GM18519 (cell line): Measurements from ENCODE around the gene CD248.

Experiments
- ATAC-seq: cut with Tn5 transposase; IDR thresholded peaks from one replicate; pipeline ENCODE4 v1.9.1; 2021; ENCODE audit warnings: mild to moderate bottlenecking, moderate library complexity; ENCODE audit not compliant: unreplicated experiment, low FRiP score

CD248 gene

DNA sequence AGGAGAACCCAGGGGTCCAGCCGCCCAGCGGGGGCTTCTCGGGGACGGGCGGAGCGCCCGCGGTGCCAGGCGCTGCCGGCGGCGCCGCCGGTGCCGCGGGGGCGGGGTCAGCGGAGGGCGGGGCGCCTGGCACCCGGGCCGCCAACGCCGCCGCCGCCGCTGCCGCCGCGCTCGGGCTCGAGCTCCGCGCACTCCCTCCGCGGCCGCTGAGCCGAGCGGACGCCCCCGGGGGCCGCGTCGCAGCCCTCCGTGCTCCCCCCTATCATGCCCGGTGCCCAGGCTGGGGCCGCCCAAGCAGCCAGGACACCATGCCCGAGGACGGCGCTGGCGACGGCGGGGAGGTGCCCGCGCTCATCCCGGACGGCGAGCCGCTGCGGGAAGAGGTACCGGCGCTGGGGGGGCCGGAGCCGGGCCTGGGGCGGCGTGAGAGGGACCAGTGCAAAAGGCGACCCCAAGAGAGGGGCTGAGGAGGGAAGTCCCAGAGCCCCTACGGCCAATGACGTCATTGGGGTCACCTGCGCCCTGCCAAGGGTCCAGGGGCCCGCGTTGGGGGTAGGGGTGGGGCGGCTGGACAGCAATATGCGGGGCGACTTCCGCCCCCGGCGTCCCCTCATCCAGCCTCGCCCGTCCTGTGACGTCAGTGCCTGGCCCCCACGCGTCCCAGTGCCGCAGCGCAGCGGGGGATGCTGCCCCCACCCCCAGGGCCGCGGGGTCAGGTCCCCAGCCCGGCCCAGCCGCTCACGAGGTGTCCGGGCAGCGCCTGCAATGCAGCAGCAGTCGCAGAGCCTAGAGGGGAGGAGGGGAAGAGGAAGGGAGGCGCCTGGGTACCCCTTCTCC lies 24.9 kb downstream of the CD248 start, which contains the start of gene TMEM151A:
Gene TMEM151A, plus strand, starts transcription at position 189 of the 837 bp plus-strand sequence. Its CDS starts 120 bp downstream, at position 309.
- no peak for ATAC-seq

DNA sequence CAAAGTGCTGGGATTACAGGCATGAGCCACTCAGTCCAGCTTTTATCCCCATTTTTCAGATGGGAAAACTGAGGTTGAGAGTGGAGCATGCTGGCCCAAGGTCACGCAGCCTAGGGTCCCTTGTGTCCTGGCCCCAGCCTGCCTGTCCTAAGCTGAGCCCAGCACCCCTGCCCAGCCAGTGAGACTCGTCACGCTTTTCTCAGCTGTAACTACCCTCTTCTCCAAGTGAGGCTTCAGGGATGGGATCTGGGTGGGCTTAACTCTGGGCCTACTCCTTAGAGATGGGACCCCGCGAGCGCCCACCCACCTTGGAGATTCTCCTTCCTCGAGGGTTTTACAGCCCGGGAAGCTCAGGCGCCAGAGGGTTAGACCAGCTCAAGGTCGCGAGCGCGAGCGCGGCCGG lies 25.5 kb downstream of the CD248 start:
- no peak for ATAC-seq

DNA sequence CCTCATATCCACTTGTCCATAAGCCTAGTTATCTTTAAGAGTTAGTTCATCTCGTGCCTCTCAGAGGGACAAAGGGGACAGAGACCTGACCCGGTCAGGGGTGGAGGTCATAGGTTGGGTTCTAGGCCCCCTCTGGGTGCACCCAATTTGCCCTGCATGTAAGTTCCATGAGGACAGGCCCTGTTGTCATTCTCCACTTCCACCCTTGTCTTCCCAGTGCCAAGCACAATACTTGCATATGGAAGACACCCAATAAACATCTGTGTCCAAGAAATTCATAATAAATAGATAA lies 26.6 kb downstream of the CD248 start:
- no peak for ATAC-seq

DNA sequence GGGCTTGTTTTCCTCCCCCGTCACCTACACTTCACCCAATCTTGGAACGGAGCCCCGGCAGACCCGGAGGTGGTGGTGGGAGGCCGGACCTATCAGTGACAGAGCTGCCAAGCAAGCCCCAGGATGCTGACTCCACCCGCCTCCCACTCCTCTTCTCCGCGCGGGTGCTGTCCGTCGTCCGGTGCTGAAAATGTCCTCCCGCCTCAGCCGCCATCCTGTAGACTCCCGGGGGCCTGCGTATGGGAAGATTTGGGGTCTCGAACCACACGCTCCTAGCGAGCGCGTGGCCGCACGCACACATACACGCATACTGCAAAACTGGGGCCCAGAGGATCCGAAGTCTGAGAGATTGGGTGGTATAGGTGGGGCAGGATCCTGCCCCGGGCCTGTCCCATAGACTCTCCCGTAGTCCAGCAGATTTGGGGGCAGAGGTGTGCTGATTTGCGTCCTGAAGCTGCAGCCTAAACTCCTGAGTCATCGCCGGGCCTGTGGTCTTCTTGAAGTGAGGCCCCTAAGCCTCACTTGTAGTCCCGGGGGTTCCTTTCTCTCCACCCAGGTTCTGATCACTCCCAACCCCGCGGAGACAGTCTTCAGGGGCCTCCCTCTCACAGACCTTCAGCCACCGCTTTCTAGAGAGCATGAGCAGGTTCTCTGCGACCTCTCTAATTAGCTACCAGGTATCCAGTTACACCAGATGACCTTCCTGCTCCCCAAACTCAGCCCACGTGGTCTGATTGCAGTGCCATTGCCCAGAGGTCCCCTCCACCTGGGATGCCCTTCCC lies 27.1 kb downstream of the CD248 start:
- ATAC-seq, result peak; percentile 11

DNA sequence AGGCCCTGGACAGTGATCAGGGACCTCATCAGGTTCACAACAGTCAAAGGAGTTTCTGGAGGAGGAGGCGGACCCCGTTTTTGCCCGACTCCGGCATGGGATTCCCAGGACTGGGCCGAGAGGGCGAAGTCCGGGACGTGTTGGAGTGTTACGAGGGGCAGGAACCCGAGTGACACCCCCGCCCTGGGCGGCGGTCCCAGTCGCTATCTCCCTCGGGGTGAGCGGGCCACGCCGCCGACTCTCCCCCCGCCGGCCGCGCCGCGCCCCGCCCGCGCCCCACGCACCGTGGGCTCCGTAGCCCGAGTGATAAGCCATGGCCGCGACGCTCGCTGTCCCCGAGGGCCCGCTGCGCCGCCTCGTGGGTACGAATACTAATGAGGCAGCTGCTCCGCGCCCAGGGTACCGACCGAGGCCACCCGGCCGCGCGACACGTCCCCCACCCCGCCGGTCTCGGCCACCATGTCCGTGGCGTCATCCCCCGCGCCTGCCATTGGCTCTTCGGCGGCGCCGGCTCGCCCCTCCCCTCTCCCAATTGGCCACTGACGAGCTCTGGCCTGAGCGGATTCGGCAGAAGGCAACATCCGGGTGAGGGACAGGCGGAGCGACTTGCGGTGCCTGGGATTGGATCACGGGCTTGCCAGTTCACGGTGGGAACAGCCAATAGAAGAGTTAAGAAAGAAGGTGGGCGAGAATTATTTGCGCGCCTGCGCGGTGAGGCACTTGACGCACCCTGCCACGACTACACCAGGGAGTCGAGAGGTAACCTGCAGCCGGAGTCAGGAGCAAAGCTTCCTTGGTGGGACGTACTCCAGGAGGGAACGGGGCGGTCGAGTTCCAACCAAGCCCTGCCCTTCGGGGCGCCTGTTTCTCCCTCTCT lies 27.9 kb downstream of the CD248 start, which contains the start of gene YIF1A:
Gene YIF1A, minus strand, starts transcription at position 473 of the 877 bp plus-strand sequence. Its CDS starts 158 bp downstream, at position 315.
- ATAC-seq, result peak; percentile 73

DNA sequence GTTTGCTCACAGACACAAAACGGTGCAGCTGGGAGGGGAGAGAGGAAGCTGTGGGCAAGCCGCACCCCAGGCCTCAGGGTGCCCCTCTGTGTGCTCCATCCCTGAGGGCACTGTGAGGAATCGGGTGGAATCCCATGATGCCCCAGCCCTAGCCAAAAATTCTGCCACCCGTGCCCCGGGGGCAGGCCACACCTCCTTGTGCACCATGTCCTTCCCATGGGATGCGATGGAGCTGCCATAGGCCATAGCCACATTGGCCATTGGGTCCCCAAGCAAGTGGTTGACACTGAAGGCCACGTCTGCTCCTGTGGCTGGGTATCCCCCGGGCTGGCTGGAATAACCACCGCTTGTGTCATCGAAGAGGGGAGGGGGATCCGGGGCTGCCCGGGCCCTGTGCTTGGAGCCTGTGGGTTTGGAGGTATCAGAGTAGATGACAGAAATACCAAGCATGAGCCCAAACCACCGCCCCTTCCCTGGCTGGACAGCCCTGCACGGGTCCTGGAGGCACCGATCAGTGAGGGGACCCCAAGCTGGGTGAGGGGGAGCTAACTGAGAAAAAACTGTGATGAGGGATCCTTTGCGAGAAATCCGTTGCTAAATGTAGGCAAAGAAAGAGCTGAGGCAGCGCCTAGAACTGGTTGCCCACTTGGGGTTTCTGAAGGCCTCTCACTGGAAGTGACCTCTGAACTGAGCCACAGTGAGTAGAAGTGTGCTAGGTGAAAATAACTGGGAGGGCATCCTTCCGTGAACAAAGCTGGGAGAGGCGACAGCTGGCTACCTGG lies 28.8 kb downstream of the CD248 start:
- ATAC-seq, result no peak

DNA sequence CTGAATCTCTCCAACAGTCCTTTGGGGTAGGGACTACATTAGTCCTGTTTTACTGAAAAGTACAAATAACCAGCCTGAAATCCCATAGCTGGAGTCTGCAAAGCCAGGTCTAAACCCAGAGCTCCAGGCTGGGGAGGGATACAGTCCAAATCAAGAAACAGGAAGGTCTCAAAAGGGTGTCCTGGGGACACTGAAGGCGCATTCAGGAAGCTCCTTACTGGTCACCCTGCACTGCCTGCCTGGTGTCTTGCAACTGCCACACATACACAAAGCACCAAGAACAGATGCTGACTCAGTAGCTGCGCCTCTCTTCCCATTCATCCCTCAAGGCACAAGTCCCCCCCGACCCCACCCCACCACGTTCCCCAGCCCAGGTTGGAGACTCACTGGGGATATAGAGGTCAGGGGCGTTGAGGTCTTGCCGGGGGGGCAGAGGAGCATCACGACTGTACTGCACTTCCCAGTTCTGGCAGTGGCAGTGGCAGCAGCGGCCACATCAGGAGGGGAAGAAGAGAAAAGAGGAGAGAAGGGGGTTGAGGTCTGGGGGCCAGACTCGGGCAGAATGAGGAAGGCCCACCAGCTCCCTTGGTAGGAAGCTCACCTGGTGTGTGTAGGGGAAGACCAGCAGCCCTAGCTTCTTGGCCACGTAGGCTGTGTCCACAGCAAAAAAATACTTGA lies 29.5 kb downstream of the CD248 start:
- no peak for ATAC-seq

DNA sequence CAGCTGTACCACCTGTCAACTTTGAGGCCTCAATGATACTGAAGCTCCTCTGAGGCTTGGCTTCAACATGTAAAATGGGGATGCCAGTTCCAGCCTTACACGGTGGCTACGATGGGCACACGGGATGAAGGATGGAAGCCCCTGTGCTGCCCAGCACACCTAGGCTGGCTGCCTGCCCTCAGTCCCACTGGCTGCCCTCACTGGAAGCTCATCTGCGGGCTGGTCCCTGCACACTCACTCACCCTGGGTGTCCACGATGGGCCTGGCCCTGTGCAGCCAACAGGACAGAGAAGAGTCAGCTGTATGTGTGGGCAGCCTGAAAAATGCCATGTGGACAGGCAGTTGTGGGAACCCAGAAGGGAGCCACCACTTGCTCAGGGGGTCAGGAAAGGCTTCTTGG lies 30.1 kb downstream of the CD248 start:
- ATAC-seq, result no peak

DNA sequence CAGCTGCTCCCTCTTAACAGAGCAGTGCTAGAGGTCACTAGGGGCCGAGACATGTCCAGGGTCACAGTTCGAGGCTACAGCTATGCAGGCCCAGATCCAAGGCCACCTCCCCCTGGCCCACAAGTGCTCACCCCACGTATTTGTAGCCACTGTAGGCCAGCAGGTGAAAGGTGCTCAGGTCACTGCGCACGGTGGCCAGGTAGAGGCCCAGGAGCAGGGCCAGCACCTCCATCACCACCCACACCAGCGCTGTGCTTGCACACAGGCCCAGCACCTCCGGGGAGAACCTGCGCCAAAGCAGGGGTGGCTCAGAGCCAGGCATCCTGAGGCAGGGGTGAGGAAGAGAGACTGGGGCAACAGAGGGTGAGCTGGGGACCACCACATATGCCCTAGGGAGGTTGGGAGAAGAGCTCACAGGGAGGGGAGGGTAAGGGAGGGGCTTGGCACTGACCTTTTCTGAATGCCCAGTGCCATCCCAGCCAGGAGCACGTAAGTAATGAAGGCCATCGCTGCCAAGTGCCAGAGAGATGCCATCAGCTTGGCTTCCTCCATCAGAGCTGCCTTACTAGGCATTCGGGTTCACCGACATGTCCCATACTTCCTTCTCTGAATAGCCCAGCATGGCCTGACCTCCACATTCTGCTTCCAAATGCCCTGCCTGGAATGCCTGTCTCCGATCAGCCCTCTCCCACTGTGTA lies 31.4 kb downstream of the CD248 start:
- ATAC-seq, result no peak

DNA sequence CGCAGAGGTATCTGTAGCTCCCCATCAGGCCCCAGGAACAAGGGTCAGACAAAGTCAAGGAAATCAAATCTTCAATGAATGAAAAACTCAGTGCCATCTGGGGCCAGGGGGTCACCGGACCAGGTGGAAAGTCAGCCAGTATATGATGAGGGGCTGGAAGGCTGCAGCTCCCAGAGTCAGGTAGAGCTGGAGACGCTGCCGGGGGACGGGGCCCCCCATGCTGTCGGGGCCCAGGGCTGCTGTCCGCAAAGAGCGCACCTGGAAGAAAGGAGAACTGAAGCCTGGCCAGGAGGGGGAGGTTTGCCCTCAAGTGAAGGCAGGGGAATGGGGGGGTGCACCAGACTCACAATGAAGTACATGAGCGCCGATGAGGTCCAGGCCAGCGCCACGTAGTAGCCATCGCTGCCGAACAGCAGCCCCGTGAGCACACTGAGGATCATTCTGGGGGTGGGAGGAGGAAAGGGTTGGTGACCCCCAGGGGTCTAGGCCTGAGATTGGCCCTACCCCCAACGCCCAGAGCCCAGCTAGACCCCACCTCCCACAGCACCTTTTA lies 32.2 kb downstream of the CD248 start:
- ATAC-seq, result no peak

DNA sequence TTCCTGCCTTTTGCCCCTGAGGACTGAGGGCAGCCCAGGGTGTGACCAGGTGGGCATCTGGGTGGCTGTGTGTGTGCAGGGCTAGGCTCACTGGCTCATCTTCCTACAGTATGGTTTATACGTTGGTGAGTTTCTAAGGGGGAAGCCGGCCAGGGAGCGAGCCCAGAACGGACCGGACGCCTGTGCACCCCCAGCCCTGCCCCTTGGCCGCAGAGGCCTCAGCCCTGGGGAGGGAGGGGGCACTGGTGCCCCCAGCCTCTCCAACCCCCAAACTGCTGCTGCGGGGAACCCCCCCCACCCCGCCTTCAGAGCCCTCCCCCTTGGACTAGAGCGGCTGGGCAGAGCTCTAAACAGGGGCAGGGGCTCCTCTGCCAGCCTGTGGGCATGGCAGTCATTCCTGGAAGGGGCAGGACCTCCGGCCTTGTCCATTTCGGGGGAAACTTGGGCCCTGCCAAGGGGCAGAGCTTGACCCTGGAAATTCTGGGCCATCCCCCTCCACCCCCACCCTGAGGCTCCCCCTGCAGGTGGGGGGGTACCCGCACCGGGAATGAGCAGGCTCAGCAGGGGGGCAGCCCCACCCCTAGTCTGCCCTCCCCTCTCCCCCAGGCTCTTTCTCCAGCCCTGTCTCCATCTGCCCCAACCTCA lies 33.3 kb downstream of the CD248 start:
- ATAC-seq, result no peak

DNA sequence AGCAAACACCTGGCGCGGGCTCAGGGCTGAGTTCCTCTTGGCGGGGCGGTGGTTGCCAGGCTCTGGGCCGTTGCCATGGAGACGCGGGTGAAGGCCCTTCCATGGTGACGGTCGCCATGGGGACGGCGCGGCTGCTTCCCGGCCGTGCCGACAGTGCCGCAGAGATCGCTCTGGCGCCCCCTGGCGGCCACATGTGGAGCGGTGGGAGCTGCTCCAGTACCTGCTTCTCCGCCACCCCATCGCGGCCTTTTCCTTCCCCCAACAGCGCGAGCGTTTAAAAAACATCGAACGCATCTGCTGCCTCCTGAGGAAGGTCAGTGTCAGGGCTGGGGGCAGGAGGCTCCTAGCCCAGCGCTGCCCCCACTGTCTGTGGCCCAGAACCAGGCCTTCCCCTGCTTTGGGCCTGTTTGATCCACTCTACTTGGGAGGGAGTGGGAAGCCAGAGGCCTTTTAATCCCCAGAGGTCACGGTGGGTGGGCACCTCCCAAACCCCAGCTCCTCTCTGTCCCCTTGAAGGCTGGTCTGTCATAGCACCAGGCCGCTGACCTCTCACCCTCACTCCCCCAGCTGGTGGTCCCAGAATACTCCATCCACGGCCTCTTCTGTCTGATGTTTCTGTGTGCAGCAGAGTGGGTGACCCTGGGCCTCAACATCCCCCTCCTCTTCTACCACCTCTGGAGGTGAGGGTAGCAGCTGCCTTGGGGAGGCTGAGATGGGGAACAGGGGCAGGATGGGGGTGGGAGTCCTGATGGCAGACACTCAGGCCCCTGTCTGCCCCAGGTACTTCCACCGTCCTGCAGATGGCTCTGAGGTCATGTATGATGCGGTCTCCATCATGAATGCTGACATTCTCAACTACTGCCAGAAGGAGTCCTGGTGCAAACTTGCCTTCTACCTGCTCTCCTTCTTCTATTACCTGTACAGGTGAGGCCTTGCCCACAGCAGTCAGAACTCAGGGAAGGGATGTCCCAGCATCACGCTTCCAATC lies 34.1 kb downstream of the CD248 start:
- ATAC-seq, result peak; percentile 57

DNA sequence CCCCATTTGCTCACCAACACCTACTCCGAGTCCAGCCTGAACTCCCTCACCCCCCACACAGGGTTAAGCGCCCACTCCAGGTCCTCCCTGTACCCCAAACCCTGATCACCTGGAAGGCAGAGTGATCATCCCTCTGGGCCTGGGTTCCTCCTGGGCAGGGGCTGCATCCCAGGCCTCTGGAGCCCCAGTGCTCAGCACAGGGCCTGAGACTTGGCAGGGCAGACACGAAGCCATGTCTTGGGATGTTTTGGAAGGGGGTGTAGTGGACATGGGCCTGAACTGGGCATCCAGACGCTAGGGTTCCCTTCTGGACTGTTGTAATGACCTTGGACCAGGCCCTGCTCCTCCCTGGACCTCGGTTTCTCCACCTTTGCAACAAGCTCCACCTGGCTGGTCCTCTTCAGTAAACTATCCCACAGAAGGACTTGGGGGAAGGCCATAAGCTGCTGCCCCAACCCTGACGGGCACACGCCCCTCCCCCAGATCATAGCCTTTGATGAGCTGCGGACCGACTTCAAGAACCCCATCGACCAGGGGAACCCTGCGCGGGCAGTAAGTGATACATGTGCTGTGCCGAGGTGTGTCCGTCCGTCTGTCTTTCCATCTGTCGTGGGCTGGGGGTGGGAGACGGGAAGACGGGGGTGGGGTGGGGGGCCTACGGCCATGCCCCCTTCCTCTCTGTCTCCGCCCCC lies 34.9 kb downstream of the CD248 start:
- ATAC-seq, result no peak

DNA sequence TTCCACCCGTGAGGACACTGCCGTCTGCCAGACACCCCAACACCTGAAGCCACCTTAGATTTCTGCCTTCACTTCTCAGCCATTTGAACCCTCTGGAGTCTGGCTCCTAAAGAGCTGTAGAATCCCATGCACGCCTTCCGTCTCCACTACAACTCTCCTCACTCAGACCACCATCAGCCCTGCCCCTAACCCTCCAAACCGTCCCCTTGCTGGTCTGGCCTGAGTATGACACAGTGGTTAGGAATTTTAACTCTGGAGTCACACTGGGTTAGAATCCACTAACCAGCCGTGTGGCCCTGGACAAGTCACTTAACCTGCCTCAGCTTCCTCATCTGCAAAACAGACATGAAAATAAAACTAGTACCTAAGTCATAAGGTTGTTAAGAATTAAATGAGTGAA lies 35.8 kb downstream of the CD248 start:
- no peak for ATAC-seq

DNA sequence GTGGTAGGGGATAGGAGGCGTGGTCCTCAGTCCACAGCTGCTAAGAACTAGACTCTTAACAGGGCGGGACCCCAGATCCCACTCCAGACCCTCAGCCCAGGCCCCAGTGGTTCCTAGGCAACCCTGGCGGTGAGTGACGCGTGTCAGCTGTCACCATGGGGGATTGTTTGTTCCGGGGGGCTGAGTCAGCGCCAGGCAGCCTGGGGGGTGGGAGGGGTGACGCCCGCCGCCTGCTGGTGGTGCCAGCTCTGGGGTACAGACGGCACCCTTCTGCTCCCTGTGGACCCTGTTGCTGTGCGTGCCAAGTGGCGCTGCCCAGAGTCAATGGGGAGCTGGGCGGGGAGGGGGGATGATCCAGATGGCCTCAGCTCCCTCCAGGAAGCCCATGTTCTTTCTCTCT lies 36.4 kb downstream of the CD248 start:
- ATAC-seq, result no peak

DNA sequence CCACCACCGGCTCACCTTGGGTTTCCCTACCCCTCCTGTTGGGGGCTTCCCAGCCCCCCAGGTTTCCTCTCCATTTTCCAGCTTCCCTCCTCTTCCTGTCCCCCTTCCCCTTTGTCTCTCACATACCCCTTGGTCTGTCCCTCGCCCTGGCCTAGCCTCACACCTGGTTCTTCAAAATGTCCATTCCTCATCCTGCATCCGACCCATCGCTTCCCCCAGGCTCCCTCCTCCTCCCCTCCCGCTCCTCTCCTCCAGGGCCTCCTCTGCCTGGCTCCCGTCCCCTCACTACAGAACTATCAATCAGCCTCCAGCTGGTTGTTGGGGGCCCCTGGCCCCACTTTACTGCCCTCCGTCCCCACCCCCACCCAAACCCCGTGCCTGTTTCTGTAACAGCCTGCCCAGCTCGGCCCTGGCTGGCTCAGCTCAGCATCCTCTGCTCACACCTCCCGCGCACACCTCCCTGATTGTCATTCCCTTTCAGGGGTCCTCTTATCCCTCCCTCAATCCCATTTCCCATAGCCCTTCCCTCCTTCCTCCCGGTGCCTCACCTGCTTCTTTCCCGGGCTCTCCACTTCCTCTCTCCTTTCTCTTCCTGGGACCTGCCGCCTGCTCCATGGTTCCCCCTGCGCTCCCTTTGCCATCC lies 37.6 kb downstream of the CD248 start:
- no peak for ATAC-seq
